ENCODE measurements around the gene TNFRSF19. TPM values are rescaled to one million over a fixed set of nuclear protein-coding genes. Genes with fewer than 3 reads are reported as not detected.

Gene TNFRSF19
- total and polyA plus RNA-seq, 10 of the 15 experiments (the other 5 are each of a cell fraction or from before 2014, with no cell fraction given), result 16.4 to 46.2 (median 35.4) TPM

- TF ChIP-seq SMC3 (IDR thresholded peaks at IDR 0.05; ENCODE audit: borderline replicate concordance, low read length), result no peak
- TF ChIP-seq MEF2A (IDR thresholded peaks at IDR 0.05; ENCODE audit: insufficient read depth, low read depth, low read length), result no peak
- TF ChIP-seq ZBED1 (IDR thresholded peaks at IDR 0.05; ENCODE audit: borderline replicate concordance), result no peak
- no peak for TF ChIP-seq NBN (IDR thresholded peaks at IDR 0.05)
- TF ChIP-seq RCOR1 (conservative IDR thresholded peaks at IDR 0.05; ENCODE audit: low read depth, low read length), result no peak
- no peak for TF ChIP-seq MXI1 (IDR thresholded peaks at IDR 0.05; ENCODE audit: low read depth, low read length)
- TF ChIP-seq ESRRA (IDR thresholded peaks at IDR 0.05; ENCODE audit: low read length), result no peak
- TF ChIP-seq SIN3A (IDR thresholded peaks at IDR 0.05; ENCODE audit: low read depth, low read length), result no peak
- no peak for TF ChIP-seq MEF2B (IDR thresholded peaks at IDR 0.05; ENCODE audit: partially characterized antibody, poor library complexity, severe bottlenecking)
- TF ChIP-seq ZNF687 (IDR thresholded peaks at IDR 0.05), result no peak
Measured at GRCh38 chr13:23608138-23608537, 37.9 kb downstream of the TNFRSF19 start (continued).

Data from GM12878 (cell line).